ENCODE data around the gene PVALB. TPM values are rescaled to one million over a fixed set of nuclear protein-coding genes. Genes with fewer than 3 reads are reported as not detected.

Gene PVALB
- total and polyA plus RNA-seq, 3 donors from 2014 or later = 2.3 to 3.0 TPM; not detected in 1

DNA sequence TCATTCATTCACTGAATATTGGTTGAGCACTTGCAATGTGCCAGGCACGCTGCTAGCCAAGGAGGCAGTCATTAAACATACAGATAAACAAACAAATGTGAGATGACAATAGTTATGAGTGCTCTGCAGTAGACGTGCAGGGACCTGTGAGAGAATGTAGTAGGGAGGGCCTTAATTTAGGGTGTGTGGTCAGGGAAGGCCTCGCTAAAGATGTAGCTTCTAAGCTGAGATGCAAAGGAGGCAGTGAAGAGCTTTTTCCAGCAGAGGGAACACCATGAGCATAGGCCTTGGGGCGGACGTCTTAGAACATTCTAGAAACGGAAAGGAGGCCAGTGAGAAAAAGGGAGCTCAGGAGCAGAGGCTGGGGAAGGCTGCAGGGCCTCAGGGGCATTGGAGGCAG lies 43.2 kb upstream of the PVALB start:
- Histone ChIP-seq H3K4me3 (no peak overlapping the region), H3K9me3 (no peaks in the 10 kb centered on the region), H3K36me3 (ENCODE audit: low read depth, missing control alignments) (no peaks in the 10 kb centered on the region), H3K4me1 (peaks cover 3% of the 10 kb centered on the region), H3K27me3 (no peaks in the 10 kb centered on the region), H3K27ac (no peak overlapping the region)
- 66 to 77% methylated on average over 6 of the region's 6 CpGs for WGBS, 2 donors
- no peak for TF ChIP-seq POLR2A (IDR thresholded peaks at IDR 0.05)
- TF ChIP-seq, protein P1, sequence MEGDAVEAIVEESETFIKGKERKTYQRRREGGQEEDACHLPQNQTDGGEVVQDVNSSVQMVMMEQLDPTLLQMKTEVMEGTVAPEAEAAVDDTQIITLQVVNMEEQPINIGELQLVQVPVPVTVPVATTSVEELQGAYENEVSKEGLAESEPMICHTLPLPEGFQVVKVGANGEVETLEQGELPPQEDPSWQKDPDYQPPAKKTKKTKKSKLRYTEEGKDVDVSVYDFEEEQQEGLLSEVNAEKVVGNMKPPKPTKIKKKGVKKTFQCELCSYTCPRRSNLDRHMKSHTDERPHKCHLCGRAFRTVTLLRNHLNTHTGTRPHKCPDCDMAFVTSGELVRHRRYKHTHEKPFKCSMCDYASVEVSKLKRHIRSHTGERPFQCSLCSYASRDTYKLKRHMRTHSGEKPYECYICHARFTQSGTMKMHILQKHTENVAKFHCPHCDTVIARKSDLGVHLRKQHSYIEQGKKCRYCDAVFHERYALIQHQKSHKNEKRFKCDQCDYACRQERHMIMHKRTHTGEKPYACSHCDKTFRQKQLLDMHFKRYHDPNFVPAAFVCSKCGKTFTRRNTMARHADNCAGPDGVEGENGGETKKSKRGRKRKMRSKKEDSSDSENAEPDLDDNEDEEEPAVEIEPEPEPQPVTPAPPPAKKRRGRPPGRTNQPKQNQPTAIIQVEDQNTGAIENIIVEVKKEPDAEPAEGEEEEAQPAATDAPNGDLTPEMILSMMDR (IDR thresholded peaks at IDR 0.05) = no peak
- intact Hi-C loops (cut with DNase I; ENCODE audit: low total_unique reads) = no loop called here
- DNase-seq = no peak

DNA sequence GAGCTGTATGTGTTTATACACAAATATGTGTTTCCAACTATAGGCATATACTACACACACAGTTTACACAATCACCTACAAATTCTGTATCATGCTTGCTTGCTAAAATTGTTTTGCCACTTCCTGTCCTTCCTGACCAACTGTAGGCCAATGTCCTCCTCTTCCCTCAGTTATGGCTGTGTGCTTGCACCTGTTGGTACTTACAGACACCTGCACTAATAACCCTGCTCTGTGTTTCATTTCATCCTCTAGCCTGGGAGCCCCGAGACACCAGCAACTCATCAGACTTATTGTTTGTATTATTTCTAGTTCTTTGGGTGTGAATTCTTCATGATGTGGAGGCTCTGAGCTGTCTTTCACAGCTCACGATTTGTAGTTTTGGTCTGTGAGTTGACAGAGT lies 42.1 kb upstream of the PVALB start:
- Histone ChIP-seq H3K4me3 (no peak overlapping the region), H3K27me3 (no peaks in the 10 kb centered on the region), H3K36me3 (ENCODE audit: low read depth, missing control alignments) (no peaks in the 10 kb centered on the region), H3K9me3 (no peaks in the 10 kb centered on the region), H3K4me1 (peaks cover 3% of the 10 kb centered on the region), H3K27ac (no peak overlapping the region)
- DNase-seq = no peak
- TF ChIP-seq, protein P1 (IDR thresholded peaks at IDR 0.05) = no peak
- no peak for TF ChIP-seq POLR2A (IDR thresholded peaks at IDR 0.05)
- intact Hi-C loops (cut with DNase I; ENCODE audit: low total_unique reads) = no loop called here
- 86 to 98% methylated on average over 2 of the region's 2 CpGs for WGBS, 2 donors

DNA sequence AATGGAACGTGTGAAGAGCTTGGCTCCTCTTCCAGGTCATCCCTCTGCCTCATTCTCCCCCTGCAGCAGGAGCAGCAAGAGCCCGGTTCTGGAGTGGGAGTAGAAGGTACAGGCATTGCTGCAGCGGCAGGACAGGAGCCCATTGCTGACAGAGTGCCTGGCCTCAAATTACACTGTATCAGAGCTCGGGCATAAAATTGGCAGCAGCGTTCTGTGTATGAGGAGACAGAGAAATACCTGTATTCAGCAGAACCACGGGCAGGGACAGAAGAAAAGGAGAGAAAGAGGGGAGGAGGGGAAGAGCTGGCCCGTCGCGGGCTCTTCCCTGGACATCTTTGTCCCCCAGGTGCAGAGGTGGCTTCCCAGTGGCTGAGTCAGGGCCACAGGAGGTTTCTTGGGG lies 41.3 kb upstream of the PVALB start:
- intact Hi-C loops (cut with DNase I; ENCODE audit: low total_unique reads) = no loop called here
- peaks cover 3% of the 10 kb centered on the region for H3K4me1 ChIP-seq
- TF ChIP-seq, protein P1 (IDR thresholded peaks at IDR 0.05) = no peak
- TF ChIP-seq POLR2A (IDR thresholded peaks at IDR 0.05) = no peak
- H3K27ac ChIP-seq = no peak overlapping the region
- H3K4me3 ChIP-seq = no peak overlapping the region
- H3K36me3 ChIP-seq (ENCODE audit: low read depth, missing control alignments) = no peaks in the 10 kb centered on the region
- H3K27me3 ChIP-seq = no peaks in the 10 kb centered on the region
- 57 to 62% methylated on average over 9 of the region's 9 CpGs for WGBS, 2 donors
- no peak for DNase-seq
- no peaks in the 10 kb centered on the region for H3K9me3 ChIP-seq

DNA sequence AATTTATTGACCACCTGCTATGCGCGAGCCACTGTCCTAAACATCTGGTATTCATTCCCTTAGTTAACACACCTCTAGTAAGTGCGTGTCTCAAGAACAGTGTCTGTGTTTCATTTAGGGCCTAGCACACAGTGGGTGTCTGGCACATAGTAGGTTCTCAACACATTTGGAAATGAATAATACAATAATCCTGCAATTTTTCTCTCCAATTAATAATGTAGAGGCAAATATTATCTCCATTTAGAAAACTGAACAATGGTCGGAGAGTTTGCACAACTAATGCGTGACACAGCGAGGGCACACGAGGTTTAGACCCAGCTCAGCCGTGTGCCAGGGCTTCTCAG lies 39.9 kb upstream of the PVALB start:
- no peaks in the 10 kb centered on the region for H3K27me3 ChIP-seq
- TF ChIP-seq, protein P1 (IDR thresholded peaks at IDR 0.05) = no peak
- TF ChIP-seq POLR2A (IDR thresholded peaks at IDR 0.05) = no peak
- intact Hi-C loops (cut with DNase I; ENCODE audit: low total_unique reads) = no loop called here
- WGBS, 2 donors = 50 to 55% methylated on average over 8 of the region's 8 CpGs
- no peak for DNase-seq
- H3K36me3 ChIP-seq (ENCODE audit: low read depth, missing control alignments) = no peaks in the 10 kb centered on the region
- H3K9me3 ChIP-seq = no peaks in the 10 kb centered on the region
- no peak overlapping the region for H3K27ac ChIP-seq
- peaks cover 3% of the 10 kb centered on the region for H3K4me1 ChIP-seq
- H3K4me3 ChIP-seq = no peak overlapping the region

DNA sequence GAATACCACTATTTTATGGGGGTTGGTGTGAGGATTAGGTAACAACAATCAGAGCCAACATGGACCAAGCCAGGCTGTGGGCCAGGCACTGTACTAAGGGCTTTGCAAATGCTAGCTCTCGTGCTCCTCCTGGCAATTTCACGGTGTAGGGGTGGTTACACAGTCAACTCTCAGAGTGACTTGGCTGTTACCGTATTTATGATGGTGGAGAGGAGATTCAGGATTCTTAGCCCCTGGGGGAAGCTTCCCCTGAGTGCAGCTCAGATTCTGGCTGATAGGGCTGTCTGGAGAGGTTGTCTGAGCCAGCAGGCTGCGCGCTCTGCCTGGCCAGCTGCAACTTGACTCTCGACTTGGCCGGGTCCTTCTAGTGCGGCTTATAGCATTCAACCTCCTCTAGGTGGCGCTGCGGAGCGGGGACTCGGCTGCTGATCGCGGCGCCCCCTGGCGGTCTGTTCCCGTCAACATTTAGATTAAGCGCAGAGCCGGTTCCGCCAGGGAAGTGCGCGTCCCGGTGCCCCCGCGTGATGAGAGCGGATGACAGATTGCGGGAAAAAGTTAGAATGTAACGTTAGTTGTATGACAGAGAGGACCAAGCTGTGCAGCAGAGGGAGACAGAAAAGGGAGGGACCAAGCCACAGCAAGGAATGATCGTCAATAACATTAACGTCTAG lies 39.4 kb upstream of the PVALB start:
- intact Hi-C loops (cut with DNase I; ENCODE audit: low total_unique reads) = no loop called here
- Histone ChIP-seq H3K36me3 (ENCODE audit: low read depth, missing control alignments) (no peaks in the 10 kb centered on the region), H3K9me3 (no peaks in the 10 kb centered on the region), H3K27ac (no peak overlapping the region), H3K4me3 (no peak overlapping the region), H3K4me1 (peaks cover 3% of the 10 kb centered on the region), H3K27me3 (no peaks in the 10 kb centered on the region)
- TF ChIP-seq, protein P1 (IDR thresholded peaks at IDR 0.05) = peak; percentile 98 to 100 (median 99)
- no peak for TF ChIP-seq POLR2A (IDR thresholded peaks at IDR 0.05)
- 2 to 9% methylated on average over 10 to 30 of the region's 30 CpGs for WGBS, 2 donors
- DNase-seq = peak; percentile 95

Data from testis (tissue), 3 donors.